Neuronal stem cell (in vitro differentiated cells): Measurements from ENCODE around the gene RIMBP3C. TPM values are rescaled to one million over a fixed set of nuclear protein-coding genes. Genes with fewer than 3 reads are reported as not detected.
"Not testable (repeated sequence)": the region's sequence is repeated elsewhere in the genome, so short reads cannot be mapped to it uniquely, and the experiment has no call there.

ENCODE experiments used
- DNase-seq: peaks from one replicate; pipeline ENCODE4 v3.0.0-alpha.2; 2013; ENCODE audit warnings: low spot score
- H2AFZ ChIP-seq: one replicate; pipeline ENCODE4 v1.6.1; 2013; ENCODE audit warnings: mild to moderate bottlenecking, low read length, inconsistent platforms
- H2AK5ac ChIP-seq: 2 replicates; pipeline ENCODE4 v1.6.1; 2013; ENCODE audit warnings: low read depth, mild to moderate bottlenecking, inconsistent platforms, low read length, moderate library complexity, mixed read lengths
- H2BK120ac ChIP-seq: 2 replicates; pipeline ENCODE4 v1.6.1; 2013; ENCODE audit warnings: low read depth, mild to moderate bottlenecking, inconsistent platforms, low read length, moderate library complexity, mixed read lengths
- H2BK12ac ChIP-seq: one replicate; pipeline ENCODE4 v1.6.1; 2013; ENCODE audit warnings: low read length, inconsistent platforms
- H2BK15ac ChIP-seq: 2 replicates; pipeline ENCODE4 v1.6.1; 2013; ENCODE audit warnings: mild to moderate bottlenecking, low read length, inconsistent platforms, mixed read lengths
- H2BK5ac ChIP-seq: one replicate; pipeline ENCODE4 v1.6.1; 2013; ENCODE audit warnings: inconsistent platforms, mild to moderate bottlenecking, low read length, moderate library complexity
- H3K14ac ChIP-seq: one replicate; pipeline ENCODE4 v1.6.1; 2013; ENCODE audit warnings: low read length, inconsistent platforms
- H3K18ac ChIP-seq: 2 replicates; pipeline ENCODE4 v1.6.1; 2013; ENCODE audit warnings: low read length, inconsistent platforms
- H3K23ac ChIP-seq: 2 replicates; pipeline ENCODE4 v1.6.1; 2013; ENCODE audit warnings: low read depth, mild to moderate bottlenecking, mixed read lengths, low read length, inconsistent platforms; ENCODE audit not compliant: poor library complexity
- H3K27ac ChIP-seq: replicated peaks from 3 replicates; pipeline ENCODE4 v1.5.1; 2013; ENCODE audit warnings: low read length, inconsistent platforms
- H3K27me3 ChIP-seq, 3 experiments: 2 replicates each; pipeline ENCODE4 v1.6.1; 2013; ENCODE audit warnings: low read length in 3 of 3, mild to moderate bottlenecking in 2 of 3, inconsistent platforms in 1 of 3, low read depth in 1 of 3, mixed read lengths in 1 of 3, moderate library complexity in 1 of 3; ENCODE audit not compliant: control insufficient read depth in 3 of 3, insufficient read depth in 3 of 3
- H3K36me3 ChIP-seq, 2 donors: replicated peaks in 1 of 2; 2 replicates each; pipeline ENCODE4 v1.6.1; 2013; ENCODE audit warnings: low read length in 2 of 2; ENCODE audit not compliant: control insufficient read depth in 2 of 2, insufficient read depth in 2 of 2
- H3K4ac ChIP-seq: 2 replicates; pipeline ENCODE4 v1.6.1; 2013; ENCODE audit warnings: inconsistent platforms, mild to moderate bottlenecking, low read length, moderate library complexity
- H3K4me1 ChIP-seq, 2 donors: 1 replicate in 1 of 2; 2 replicates in 1 of 2; pipeline ENCODE4 v1.6.1; 2013; ENCODE audit warnings: low read length in 2 of 2, low read depth in 1 of 2; ENCODE audit not compliant: control insufficient read depth in 2 of 2, insufficient read depth in 1 of 2
- H3K4me2 ChIP-seq: one replicate; pipeline ENCODE4 v1.6.1; 2013; ENCODE audit warnings: mild to moderate bottlenecking, low read length, inconsistent platforms; ENCODE audit not compliant: insufficient read depth, poor library complexity, severe bottlenecking
- H3K4me3 ChIP-seq, 2 donors: 2 replicates each; pipeline ENCODE4 v1.5.1; 2013; ENCODE audit warnings: low read length in 2 of 2, mild to moderate bottlenecking in 2 of 2, inconsistent platforms in 1 of 2, moderate library complexity in 1 of 2
- H3K79me1 ChIP-seq: one replicate; pipeline ENCODE4 v1.6.1; 2013; ENCODE audit warnings: low read depth, mild to moderate bottlenecking, inconsistent platforms, low read length, moderate library complexity
- H3K9ac ChIP-seq: one replicate; pipeline ENCODE4 v1.6.1; 2013; ENCODE audit warnings: mild to moderate bottlenecking, low read depth, low read length, inconsistent platforms; ENCODE audit not compliant: poor library complexity
- H3K9me3 ChIP-seq, 2 donors: replicated peaks in 1 of 2; 2 replicates each; pipeline versions ENCODE3 to v1.6.1; 2013; ENCODE audit warnings: low read length in 2 of 2, mild to moderate bottlenecking in 2 of 2, inconsistent platforms in 1 of 2, low read depth in 1 of 2, mixed read lengths in 1 of 2, moderate library complexity in 1 of 2; ENCODE audit not compliant: control insufficient read depth in 2 of 2, insufficient read depth in 1 of 2
- H4K8ac ChIP-seq: one replicate; pipeline ENCODE4 v1.6.1; 2013; ENCODE audit warnings: low read depth, mild to moderate bottlenecking, inconsistent platforms, low read length, moderate library complexity
- H4K91ac ChIP-seq: one replicate; pipeline ENCODE4 v1.6.1; 2013; ENCODE audit warnings: low read length, low read depth, mild to moderate bottlenecking, inconsistent platforms; ENCODE audit not compliant: poor library complexity
- WGBS, 2 donors: extraction: QIAGEN DNeasy Blood & Tissue Kit; methylation state at CpG; one replicate each; pipeline ENCODE4 v1.1.7; 2013; ENCODE audit warnings: missing lambda C conversion rate in 2 of 2, mixed read lengths in 1 of 2; ENCODE audit not compliant: insufficient read length in 2 of 2, insufficient replicate concordance in 1 of 2; ENCODE audit errors: extremely low coverage in 2 of 2; 5-methylcytosine and 5-hydroxymethylcytosine counted together
- small RNA-seq: library from polyadenylated mRNA; stranded (forward); fragments of <200 nt; extraction: miRNeasy Mini kit (QIAGEN cat#:217004); gene quantifications from one replicate; pipeline ENCODE3, GENCODE V24; 2013; ENCODE audit not compliant: insufficient read depth

Gene RIMBP3C

GRCh38 chr22:21498489-21498888, 52.8 kb downstream of the RIMBP3C start:
- H3K18ac ChIP-seq, H3K9me3 ChIP-seq, H2BK5ac ChIP-seq, H3K4me2 ChIP-seq, H2AK5ac ChIP-seq, H3K23ac ChIP-seq, H3K79me1 ChIP-seq, H3K36me3 ChIP-seq, H3K4me1 ChIP-seq, H2AFZ ChIP-seq, H4K8ac ChIP-seq, H2BK12ac ChIP-seq, DNase-seq, H3K27me3 ChIP-seq, H2BK120ac ChIP-seq, H3K4me3 ChIP-seq, H3K9ac ChIP-seq, H2BK15ac ChIP-seq, H3K14ac ChIP-seq, H4K91ac ChIP-seq, H3K27ac ChIP-seq, H3K4ac ChIP-seq: not testable (repeated sequence)
- WGBS, 2 donors: no CpG with 5 or more reads among the region's 7 CpGs

DNA sequence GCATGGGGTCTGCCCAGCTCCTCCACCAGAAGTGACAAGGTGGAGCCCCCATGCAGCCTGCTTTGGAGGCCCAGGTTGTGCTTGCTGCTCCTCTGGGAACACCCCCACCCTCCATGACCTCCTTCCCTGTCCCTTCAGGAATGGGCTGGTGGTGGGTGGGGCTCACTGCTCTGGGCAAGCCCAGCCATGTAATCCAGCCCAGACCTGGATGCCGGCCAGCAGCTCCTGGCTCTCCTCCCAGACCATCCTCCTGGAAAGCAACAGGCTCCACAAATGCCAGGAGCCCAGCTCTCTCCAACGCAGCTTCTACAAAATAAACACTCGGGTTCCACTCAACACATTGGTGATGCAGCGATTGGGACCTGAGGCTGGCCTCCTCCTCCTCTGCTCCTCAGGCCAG, 53.3 kb downstream of the RIMBP3C start:
- H3K36me3 ChIP-seq: not testable (repeated sequence)
- WGBS, 2 donors: no CpG with 5 or more reads among the region's 4 CpGs

More for the DNA sequence above, 53.3 kb downstream of the RIMBP3C start:
- not testable (repeated sequence) for H2BK120ac ChIP-seq, H3K79me1 ChIP-seq, H2BK12ac ChIP-seq, H3K14ac ChIP-seq, DNase-seq, H4K8ac ChIP-seq, H3K27me3 ChIP-seq, H2BK15ac ChIP-seq, H3K4me3 ChIP-seq, H2BK5ac ChIP-seq, H3K9ac ChIP-seq, H3K4me1 ChIP-seq, H3K4me2 ChIP-seq, H3K4ac ChIP-seq, H2AFZ ChIP-seq, H3K27ac ChIP-seq, H4K91ac ChIP-seq, H3K18ac ChIP-seq, H3K23ac ChIP-seq, H3K9me3 ChIP-seq, H2AK5ac ChIP-seq

Small RNA genes lying within 50 kb of the gene (small RNA-seq; reads per million reads assigned to genes)
- not detected for gene RF00492
- gene RN7SKP221: not detected
